GM12875 (cell line): Measurements from ENCODE around the gene ERI2.

Experiments used
- H3K4me3 ChIP-seq: one replicate; pipeline ENCODE4 v1.5.1; 2011; ENCODE audit warnings: low read depth, low read length, control low read depth
- CTCF ChIP-seq: IDR thresholded peaks from 2 replicates; pipeline ENCODE4 v1.5.1; 2011; ENCODE audit warnings: low read depth, mild to moderate bottlenecking, control low read depth, inconsistent platforms, low read length, moderate library complexity, borderline replicate concordance; ENCODE audit not compliant: insufficient read depth

Gene ERI2

DNA sequence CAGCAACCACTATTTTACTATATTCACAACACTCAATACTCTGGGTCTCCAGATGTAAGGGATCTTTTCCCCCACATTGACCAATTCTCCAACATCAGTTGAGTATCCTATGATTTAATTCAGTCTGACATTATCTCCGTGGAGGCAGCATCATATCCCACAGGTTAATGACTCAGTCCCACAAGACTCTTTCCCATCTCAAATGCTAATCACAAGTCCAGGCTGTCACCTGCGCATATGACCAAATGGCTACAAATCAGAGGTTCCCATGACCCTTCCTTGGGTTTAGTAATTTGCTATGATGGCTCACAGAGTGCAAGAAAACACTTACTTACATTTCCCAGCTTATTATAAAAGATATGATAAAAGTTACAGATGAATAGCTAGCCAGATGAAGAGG, 23.8 kb downstream of the ERI2 start:
- no peak for TF ChIP-seq CTCF
- no peak overlapping the region for H3K4me3 ChIP-seq

- TF ChIP-seq CTCF, result no peak
- no peak overlapping the region for H3K4me3 ChIP-seq
Observed at GRCh38 chr16:20781697-20782096, 24.6 kb downstream of the ERI2 start.

DNA sequence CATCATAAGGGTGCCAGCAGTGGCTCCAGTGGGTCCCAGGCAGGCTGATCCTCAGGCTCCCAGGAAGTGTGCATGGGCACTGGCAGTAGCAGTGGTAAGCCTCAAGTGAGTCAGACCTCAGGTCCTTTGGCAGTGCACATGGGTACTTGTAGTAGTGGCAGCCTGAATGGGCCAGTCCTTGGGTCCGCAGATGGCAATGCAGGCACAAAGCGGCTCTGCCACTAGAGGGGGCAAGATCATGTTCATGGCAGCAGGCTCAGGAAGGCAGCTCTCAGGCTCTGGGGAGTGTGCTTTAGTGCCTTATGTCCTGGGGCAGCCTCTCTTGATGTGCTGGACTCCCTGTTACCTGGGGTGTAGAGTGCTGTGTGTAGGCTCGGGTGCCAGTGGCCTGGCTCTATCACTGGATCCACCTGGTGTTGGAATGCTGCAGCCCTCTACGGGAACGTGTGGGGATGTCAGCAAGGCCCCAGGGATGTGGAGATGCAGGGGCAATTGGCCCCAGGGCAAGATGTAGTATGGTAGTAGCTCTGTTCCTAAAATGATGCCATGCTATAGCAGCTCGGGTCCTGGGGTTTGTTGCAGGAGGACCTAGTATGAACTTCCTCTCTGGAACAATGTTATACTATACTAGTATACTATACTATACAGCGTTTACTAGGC, 31.4 kb downstream of the ERI2 start:
- no peak overlapping the region for H3K4me3 ChIP-seq
- peak; percentile 92 for TF ChIP-seq CTCF

DNA sequence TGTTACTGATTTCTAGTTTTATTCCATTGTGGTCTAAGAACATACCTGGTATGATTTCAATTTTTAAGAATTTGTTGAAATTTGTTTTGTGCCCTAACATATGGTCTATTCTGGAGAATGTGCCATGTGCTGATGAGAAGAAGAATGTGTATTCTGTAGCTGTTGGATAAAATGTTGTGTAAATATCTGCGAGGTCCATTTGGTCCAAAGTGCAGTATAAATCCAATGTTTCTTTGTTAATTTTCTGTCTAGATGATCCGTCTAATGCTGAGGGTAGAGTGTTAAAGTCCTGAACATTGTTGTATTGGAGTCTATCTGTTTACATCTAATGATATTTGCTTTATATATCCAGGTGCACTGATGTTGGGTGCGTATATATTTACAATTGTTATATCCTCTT, 32.6 kb downstream of the ERI2 start:
- TF ChIP-seq CTCF, result no peak
- H3K4me3 ChIP-seq, result no peak overlapping the region

DNA sequence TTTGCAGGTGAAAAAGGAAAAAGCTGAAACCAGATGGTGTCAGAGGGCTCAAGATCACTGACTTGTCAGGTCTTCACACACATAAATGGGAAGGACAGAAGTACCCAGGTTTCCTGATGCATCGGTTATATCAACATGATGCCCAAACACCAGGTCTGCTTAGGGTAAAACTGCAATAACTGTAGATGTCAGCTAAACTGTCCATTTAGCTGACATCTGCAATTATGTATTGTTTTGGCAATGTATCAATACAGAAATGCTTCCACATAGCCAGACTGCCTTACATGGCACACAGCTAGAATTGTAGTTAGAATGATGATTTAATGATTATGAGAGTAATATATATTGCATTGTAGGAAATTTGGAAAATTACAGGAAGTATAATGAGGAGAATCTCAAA, 37.5 kb downstream of the ERI2 start:
- no peak overlapping the region for H3K4me3 ChIP-seq
- TF ChIP-seq CTCF, result no peak

GRCh38 chr16:20768121-20768520, 38.2 kb downstream of the ERI2 start:
- no peak for TF ChIP-seq CTCF
- H3K4me3 ChIP-seq, result no peak overlapping the region

- TF ChIP-seq CTCF, result no peak
- H3K4me3 ChIP-seq, result no peak overlapping the region
Observed at GRCh38 chr16:20767577-20767976, 38.7 kb downstream of the ERI2 start.
